GM21576 (cell line): ENCODE results near the gene ZFHX3.

Experiments
- ATAC-seq: cut with Tn5 transposase; IDR thresholded peaks from one replicate; pipeline ENCODE4 v1.9.1; 2021; ENCODE audit warnings: mild to moderate bottlenecking, moderate library complexity; ENCODE audit not compliant: unreplicated experiment

Gene ZFHX3

GRCh38 chr16:73057291-73058210 is 9.6 kb upstream of the ZFHX3 start:
- peak; percentile 36 for ATAC-seq

GRCh38 chr16:73056921-73057290 is 9.0 kb upstream of the ZFHX3 start:
- no peak for ATAC-seq

GRCh38 chr16:73056448-73056847 is 8.5 kb upstream of the ZFHX3 start:
- no peak for ATAC-seq

GRCh38 chr16:73054813-73055482 is 7.0 kb upstream of the ZFHX3 start:
- no peak for ATAC-seq

GRCh38 chr16:73054498-73054812 is 6.5 kb upstream of the ZFHX3 start:
- no peak for ATAC-seq

- no peak for ATAC-seq
Observed at GRCh38 chr16:73054125-73054484, 6.2 kb upstream of the ZFHX3 start.

- ATAC-seq, result no peak
Observed at GRCh38 chr16:73053364-73054124, 5.6 kb upstream of the ZFHX3 start.

GRCh38 chr16:73053038-73053363 is 5.1 kb upstream of the ZFHX3 start:
- ATAC-seq, result no peak

GRCh38 chr16:73052576-73052975 is 4.6 kb upstream of the ZFHX3 start:
- ATAC-seq, result no peak

GRCh38 chr16:73051961-73052360 is 4.0 kb upstream of the ZFHX3 start:
- ATAC-seq, result no peak

- ATAC-seq, result no peak
Observed at GRCh38 chr16:73051226-73051625, 3.3 kb upstream of the ZFHX3 start.

GRCh38 chr16:73050201-73051099 is 2.5 kb upstream of the ZFHX3 start:
- no peak for ATAC-seq

GRCh38 chr16:73049511-73049910 is 1.6 kb upstream of the ZFHX3 start:
- no peak for ATAC-seq

GRCh38 chr16:73049091-73049490 is 1.2 kb upstream of the ZFHX3 start:
- ATAC-seq, result no peak

- ATAC-seq, result peak; percentile 5
Observed at GRCh38 chr16:73048292-73049080, 558 bp upstream of the ZFHX3 start.

- ATAC-seq, result no peak
Observed at GRCh38 chr16:73047221-73047535, 750 bp downstream of the ZFHX3 start.

- no peak for ATAC-seq
Observed at GRCh38 chr16:73046849-73047214, 1.1 kb downstream of the ZFHX3 start.

GRCh38 chr16:73046202-73046848 is 1.6 kb downstream of the ZFHX3 start:
- ATAC-seq, result no peak

- ATAC-seq, result no peak
Observed at GRCh38 chr16:73043828-73044467, 4.0 kb downstream of the ZFHX3 start.
